Measurements from ENCODE around the gene OR10G3. TPM values are rescaled to one million over a fixed set of nuclear protein-coding genes. Genes with fewer than 3 reads are reported as not detected.

OR10G3 gene
- total RNA-seq, 1 experiment from 2014 or later, result not detected

- H3K79me2 ChIP-seq (ENCODE audit: low read length), result no peaks in the 10 kb centered on the region
- no peak overlapping the region for H3K4me3 ChIP-seq (ENCODE audit: low read length)
- H3K36me3 ChIP-seq (ENCODE audit: insufficient read depth, low read length), result no peaks in the 10 kb centered on the region
- H3K27me3 ChIP-seq (ENCODE audit: low read length), result no peaks in the 10 kb centered on the region
- H3K9ac ChIP-seq (ENCODE audit: low read length), result no peak overlapping the region
- no peaks in the 10 kb centered on the region for H3K9me2 ChIP-seq (replicated peaks; ENCODE audit: insufficient read depth, low read length)
- no peak for DNase-seq
- no peaks in the 10 kb centered on the region for H3K9me3 ChIP-seq (ENCODE audit: low read length)
- no peak overlapping the region for H2AFZ ChIP-seq (ENCODE audit: low read length)
- H3K27ac ChIP-seq (ENCODE audit: low read length), result no peak overlapping the region
- H4K20me1 ChIP-seq (ENCODE audit: insufficient read depth, low read depth, low read length), result no peaks in the 10 kb centered on the region
- H3K4me1 ChIP-seq (ENCODE audit: low read length), result peaks cover 10% of the 10 kb centered on the region
- H3K4me2 ChIP-seq (ENCODE audit: low read depth, low read length, poor library complexity, severe bottlenecking), result no peak overlapping the region
Observed at GRCh38 chr14:21541413-21542074, 38.3 kb downstream of the OR10G3 start.

GRCh38 chr14:21539189-21539940 is 40.5 kb downstream of the OR10G3 start:
- H3K27ac ChIP-seq (ENCODE audit: low read length), result no peak overlapping the region
- DNase-seq, result no peak
- no peaks in the 10 kb centered on the region for H3K9me3 ChIP-seq (ENCODE audit: low read length)
- no peaks in the 10 kb centered on the region for H3K9me2 ChIP-seq (replicated peaks; ENCODE audit: insufficient read depth, low read length)
- H2AFZ ChIP-seq (ENCODE audit: low read length), result no peak overlapping the region
- no peak overlapping the region for H3K4me2 ChIP-seq (ENCODE audit: low read depth, low read length, poor library complexity, severe bottlenecking)
- no peaks in the 10 kb centered on the region for H3K27me3 ChIP-seq (ENCODE audit: low read length)
- H3K79me2 ChIP-seq (ENCODE audit: low read length), result no peaks in the 10 kb centered on the region
- no peak overlapping the region for H3K4me3 ChIP-seq (ENCODE audit: low read length)
- no peak overlapping the region for H3K9ac ChIP-seq (ENCODE audit: low read length)
- no peaks in the 10 kb centered on the region for H3K36me3 ChIP-seq (ENCODE audit: insufficient read depth, low read length)
- H4K20me1 ChIP-seq (ENCODE audit: insufficient read depth, low read depth, low read length), result no peaks in the 10 kb centered on the region
- H3K4me1 ChIP-seq (ENCODE audit: low read length), result peaks cover 10% of the 10 kb centered on the region

- Histone ChIP-seq H3K9ac (ENCODE audit: low read length) (no peak overlapping the region), H3K36me3 (ENCODE audit: insufficient read depth, low read length) (no peaks in the 10 kb centered on the region), H2AFZ (ENCODE audit: low read length) (no peak overlapping the region), H4K20me1 (ENCODE audit: insufficient read depth, low read depth, low read length) (no peaks in the 10 kb centered on the region), H3K27ac (ENCODE audit: low read length) (no peak overlapping the region), H3K4me2 (ENCODE audit: low read depth, low read length, poor library complexity, severe bottlenecking) (no peak overlapping the region), H3K4me1 (ENCODE audit: low read length) (peaks cover 7% of the 10 kb centered on the region), H3K9me3 (ENCODE audit: low read length) (no peaks in the 10 kb centered on the region), H3K27me3 (ENCODE audit: low read length) (no peaks in the 10 kb centered on the region), H3K79me2 (ENCODE audit: low read length) (no peaks in the 10 kb centered on the region), H3K9me2 (replicated peaks; ENCODE audit: insufficient read depth, low read length) (no peaks in the 10 kb centered on the region), H3K4me3 (ENCODE audit: low read length) (no peak overlapping the region)
- no peak for DNase-seq
Observed at GRCh38 chr14:21537090-21537424, 42.8 kb downstream of the OR10G3 start.

GRCh38 chr14:21536418-21537089 is 43.3 kb downstream of the OR10G3 start:
- no peak overlapping the region for H3K4me3 ChIP-seq (ENCODE audit: low read length)
- no peaks in the 10 kb centered on the region for H4K20me1 ChIP-seq (ENCODE audit: insufficient read depth, low read depth, low read length)
- H3K4me2 ChIP-seq (ENCODE audit: low read depth, low read length, poor library complexity, severe bottlenecking), result no peak overlapping the region
- peaks cover 7% of the 10 kb centered on the region for H3K4me1 ChIP-seq (ENCODE audit: low read length)
- H3K27ac ChIP-seq (ENCODE audit: low read length), result no peak overlapping the region
- no peak overlapping the region for H3K9ac ChIP-seq (ENCODE audit: low read length)
- H3K9me3 ChIP-seq (ENCODE audit: low read length), result no peaks in the 10 kb centered on the region
- no peak overlapping the region for H2AFZ ChIP-seq (ENCODE audit: low read length)
- H3K36me3 ChIP-seq (ENCODE audit: insufficient read depth, low read length), result no peaks in the 10 kb centered on the region
- H3K79me2 ChIP-seq (ENCODE audit: low read length), result no peaks in the 10 kb centered on the region
- H3K9me2 ChIP-seq (replicated peaks; ENCODE audit: insufficient read depth, low read length), result no peaks in the 10 kb centered on the region
- no peak for DNase-seq
- no peaks in the 10 kb centered on the region for H3K27me3 ChIP-seq (ENCODE audit: low read length)

- Histone ChIP-seq H3K27me3 (ENCODE audit: low read length) (no peaks in the 10 kb centered on the region), H3K36me3 (ENCODE audit: insufficient read depth, low read length) (no peaks in the 10 kb centered on the region), H3K4me2 (ENCODE audit: low read depth, low read length, poor library complexity, severe bottlenecking) (no peak overlapping the region), H3K9me3 (ENCODE audit: low read length) (no peaks in the 10 kb centered on the region), H3K9ac (ENCODE audit: low read length) (no peak overlapping the region), H4K20me1 (ENCODE audit: insufficient read depth, low read depth, low read length) (no peaks in the 10 kb centered on the region), H3K4me1 (ENCODE audit: low read length) (peaks cover 7% of the 10 kb centered on the region), H3K27ac (ENCODE audit: low read length) (no peak overlapping the region), H2AFZ (ENCODE audit: low read length) (no peak overlapping the region), H3K4me3 (ENCODE audit: low read length) (no peak overlapping the region), H3K79me2 (ENCODE audit: low read length) (no peaks in the 10 kb centered on the region), H3K9me2 (replicated peaks; ENCODE audit: insufficient read depth, low read length) (no peaks in the 10 kb centered on the region)
- no peak for DNase-seq
Observed at GRCh38 chr14:21535545-21536417, 44.1 kb downstream of the OR10G3 start.

GRCh38 chr14:21534576-21534975 is 45.3 kb downstream of the OR10G3 start:
- Histone ChIP-seq H3K4me3 (ENCODE audit: low read length) (no peak overlapping the region), H3K79me2 (ENCODE audit: low read length) (no peaks in the 10 kb centered on the region), H2AFZ (ENCODE audit: low read length) (no peak overlapping the region), H3K4me2 (ENCODE audit: low read depth, low read length, poor library complexity, severe bottlenecking) (no peak overlapping the region), H3K36me3 (ENCODE audit: insufficient read depth, low read length) (no peaks in the 10 kb centered on the region), H3K9me2 (replicated peaks; ENCODE audit: insufficient read depth, low read length) (no peaks in the 10 kb centered on the region), H4K20me1 (ENCODE audit: insufficient read depth, low read depth, low read length) (no peaks in the 10 kb centered on the region), H3K9ac (ENCODE audit: low read length) (no peak overlapping the region), H3K27ac (ENCODE audit: low read length) (no peak overlapping the region), H3K9me3 (ENCODE audit: low read length) (no peaks in the 10 kb centered on the region), H3K27me3 (ENCODE audit: low read length) (no peaks in the 10 kb centered on the region), H3K4me1 (ENCODE audit: low read length) (peaks cover 7% of the 10 kb centered on the region)
- DNase-seq, result no peak

- Histone ChIP-seq H3K9me3 (ENCODE audit: low read length) (no peaks in the 10 kb centered on the region), H4K20me1 (ENCODE audit: insufficient read depth, low read depth, low read length) (no peaks in the 10 kb centered on the region), H3K27ac (ENCODE audit: low read length) (no peak overlapping the region), H3K9ac (ENCODE audit: low read length) (no peak overlapping the region), H3K9me2 (replicated peaks; ENCODE audit: insufficient read depth, low read length) (no peaks in the 10 kb centered on the region), H3K27me3 (ENCODE audit: low read length) (no peaks in the 10 kb centered on the region), H3K4me1 (ENCODE audit: low read length) (peaks cover 19% of the 10 kb centered on the region), H2AFZ (ENCODE audit: low read length) (no peak overlapping the region), H3K79me2 (ENCODE audit: low read length) (no peaks in the 10 kb centered on the region), H3K4me2 (ENCODE audit: low read depth, low read length, poor library complexity, severe bottlenecking) (no peak overlapping the region), H3K36me3 (ENCODE audit: insufficient read depth, low read length) (no peaks in the 10 kb centered on the region), H3K4me3 (ENCODE audit: low read length) (no peak overlapping the region)
- no peak for DNase-seq
Observed at GRCh38 chr14:21533294-21533693, 46.6 kb downstream of the OR10G3 start.

GRCh38 chr14:21529515-21529914 is 50.4 kb downstream of the OR10G3 start:
- Histone ChIP-seq H3K27ac (ENCODE audit: low read length) (no peak overlapping the region), H3K4me2 (ENCODE audit: low read depth, low read length, poor library complexity, severe bottlenecking) (peak overlapping the region; percentile 21), H4K20me1 (ENCODE audit: insufficient read depth, low read depth, low read length) (no peaks in the 10 kb centered on the region), H3K4me3 (ENCODE audit: low read length) (no peak overlapping the region), H3K79me2 (ENCODE audit: low read length) (no peaks in the 10 kb centered on the region), H3K4me1 (ENCODE audit: low read length) (peaks cover 35% of the 10 kb centered on the region), H3K27me3 (ENCODE audit: low read length) (no peaks in the 10 kb centered on the region), H3K36me3 (ENCODE audit: insufficient read depth, low read length) (no peaks in the 10 kb centered on the region), H2AFZ (ENCODE audit: low read length) (no peak overlapping the region), H3K9me3 (ENCODE audit: low read length) (no peaks in the 10 kb centered on the region), H3K9ac (ENCODE audit: low read length) (no peak overlapping the region), H3K9me2 (replicated peaks; ENCODE audit: insufficient read depth, low read length) (no peaks in the 10 kb centered on the region)
- DNase-seq, result no peak

All from Karpas-422 (cell line).